Trophoblast cell (in vitro differentiated cells and primary cell): ENCODE measurements around the gene SUSD1.

ENCODE experiments used
- DNase-seq, 2 donors: peaks; one replicate each; pipeline ENCODE4 v3.0.0-alpha.2; 2016
- H2AFZ ChIP-seq: 2 replicates; pipeline ENCODE4 v1.6.1; 2013; ENCODE audit warnings: low read length, moderate library complexity, mild to moderate bottlenecking; ENCODE audit not compliant: insufficient read depth, poor library complexity
- H2AK5ac ChIP-seq: 2 replicates; pipeline ENCODE4 v1.6.1; 2013; ENCODE audit warnings: mild to moderate bottlenecking, low read length
- H2BK120ac ChIP-seq: 2 replicates; pipeline ENCODE4 v1.6.1; 2013; ENCODE audit warnings: low read length, mild to moderate bottlenecking, moderate library complexity; ENCODE audit not compliant: insufficient read depth, poor library complexity
- H2BK12ac ChIP-seq: 2 replicates; pipeline ENCODE4 v1.6.1; 2013; ENCODE audit warnings: mild to moderate bottlenecking, low read length, moderate library complexity
- H2BK5ac ChIP-seq: 2 replicates; pipeline ENCODE4 v1.6.1; 2013; ENCODE audit warnings: low read length, low read depth, moderate library complexity, mild to moderate bottlenecking; ENCODE audit not compliant: poor library complexity
- H3K14ac ChIP-seq: 2 replicates; pipeline ENCODE4 v1.6.1; 2013; ENCODE audit warnings: mild to moderate bottlenecking, low read length
- H3K18ac ChIP-seq: 2 replicates; pipeline ENCODE4 v1.6.1; 2013; ENCODE audit warnings: mild to moderate bottlenecking, low read length
- H3K23ac ChIP-seq: 2 replicates; pipeline ENCODE4 v1.6.1; 2013; ENCODE audit warnings: low read length
- H3K27ac ChIP-seq: 2 replicates; pipeline ENCODE4 v1.5.1; 2013; ENCODE audit warnings: low read depth, mild to moderate bottlenecking, inconsistent platforms, low read length, moderate library complexity
- H3K27me3 ChIP-seq: 2 replicates; pipeline ENCODE4 v1.6.1; 2013; ENCODE audit warnings: inconsistent platforms, mild to moderate bottlenecking, low read length, moderate library complexity; ENCODE audit not compliant: insufficient read depth
- H3K36me3 ChIP-seq, 2 experiments: 1 replicate in 1 of 2; 2 replicates in 1 of 2; pipeline ENCODE4 v1.6.1; 2013; ENCODE audit warnings: low read length in 2 of 2, mild to moderate bottlenecking in 2 of 2, moderate library complexity in 1 of 2; ENCODE audit not compliant: insufficient read depth in 2 of 2, control insufficient read depth in 1 of 2
- H3K4ac ChIP-seq: 2 replicates; pipeline ENCODE4 v1.6.1; 2013; ENCODE audit warnings: low read depth, mild to moderate bottlenecking, low read length, moderate library complexity
- H3K4me1 ChIP-seq, 2 experiments: 1 replicate in 1 of 2; 2 replicates in 1 of 2; pipeline ENCODE4 v1.6.1; 2013; ENCODE audit warnings: low read length in 2 of 2, mild to moderate bottlenecking in 2 of 2, moderate library complexity in 1 of 2; ENCODE audit not compliant: insufficient read depth in 2 of 2, control insufficient read depth in 1 of 2
- H3K4me2 ChIP-seq: 2 replicates; pipeline ENCODE4 v1.6.1; 2013; ENCODE audit warnings: inconsistent platforms, mild to moderate bottlenecking, low read length, moderate library complexity
- H3K4me3 ChIP-seq: 2 replicates; pipeline ENCODE4 v1.5.1; 2013; ENCODE audit warnings: mild to moderate bottlenecking, low read depth, low read length, inconsistent platforms
- H3K79me1 ChIP-seq: one replicate; pipeline ENCODE4 v1.6.1; 2013; ENCODE audit warnings: low read length
- H3K79me2 ChIP-seq: 2 replicates; pipeline ENCODE4 v1.6.1; 2013; ENCODE audit warnings: low read length, mild to moderate bottlenecking; ENCODE audit not compliant: control insufficient read depth, insufficient read depth, poor library complexity
- H3K9ac ChIP-seq: 2 replicates; pipeline ENCODE4 v1.6.1; 2013; ENCODE audit warnings: mild to moderate bottlenecking, low read length
- H3K9me3 ChIP-seq: 2 replicates; pipeline ENCODE4 v1.6.1; 2013; ENCODE audit warnings: low read depth, mild to moderate bottlenecking, control low read depth, inconsistent platforms, low read length; ENCODE audit not compliant: insufficient read depth
- H4K12ac ChIP-seq: 2 replicates; pipeline ENCODE4 v1.6.1; 2013; ENCODE audit warnings: low read depth, mild to moderate bottlenecking, low read length, moderate library complexity
- H4K8ac ChIP-seq: 2 replicates; pipeline ENCODE4 v1.6.1; 2013; ENCODE audit warnings: low read depth, mild to moderate bottlenecking, low read length, moderate library complexity
- H4K91ac ChIP-seq: one replicate; pipeline ENCODE4 v1.6.1; 2013; ENCODE audit warnings: low read depth, mild to moderate bottlenecking, low read length, moderate library complexity
- WGBS: extraction: QIAGEN DNeasy Blood & Tissue Kit; methylation state at CpG from one replicate; pipeline ENCODE4 v1.1.7; 2013; ENCODE audit warnings: missing lambda C conversion rate; ENCODE audit not compliant: insufficient read length, insufficient coverage; ENCODE audit errors: extremely low coverage; 5-methylcytosine and 5-hydroxymethylcytosine counted together

SUSD1 gene

DNA sequence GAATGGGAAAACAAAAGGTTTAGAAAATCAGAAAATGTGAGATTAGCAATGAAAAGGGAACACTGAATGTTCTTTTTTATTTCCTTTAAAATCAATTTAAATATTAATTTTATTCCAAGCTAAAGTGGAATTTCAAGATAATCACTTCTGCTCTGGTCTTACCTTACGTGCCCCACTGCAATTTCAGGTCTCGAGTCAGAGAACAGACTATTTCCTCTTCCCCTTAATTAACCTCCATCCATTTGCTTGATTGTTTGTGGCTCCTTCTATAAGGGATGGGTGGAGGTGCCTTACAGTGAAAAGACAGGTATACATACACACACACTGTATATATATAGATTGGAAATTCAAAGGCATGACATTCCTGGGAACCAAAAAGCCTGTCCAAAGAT lies 137.1 kb downstream of the SUSD1 start:
- no peak overlapping the region for H2AFZ ChIP-seq
- no peak for DNase-seq
- H3K18ac ChIP-seq, result no peak overlapping the region
- H3K79me2 ChIP-seq, result no peaks in the 10 kb centered on the region
- no peak overlapping the region for H4K12ac ChIP-seq
- no peak overlapping the region for H3K23ac ChIP-seq
- H2BK120ac ChIP-seq, result no peak overlapping the region
- no peak overlapping the region for H4K8ac ChIP-seq
- H3K9ac ChIP-seq, result no peak overlapping the region
- H3K4me1 ChIP-seq, result peaks cover 21 to 26% of the 10 kb centered on the region in 2 experiments
- H3K4ac ChIP-seq, result no peak overlapping the region
- H3K4me3 ChIP-seq, result no peak overlapping the region
- H3K36me3 ChIP-seq, result peaks cover 5% of the 10 kb centered on the region in 2 experiments
- H3K4me2 ChIP-seq, result no peak overlapping the region
- H2BK5ac ChIP-seq, result no peak overlapping the region
- no peaks in the 10 kb centered on the region for H3K9me3 ChIP-seq
- no CpG with 5 or more reads among the region's 2 CpGs for WGBS
- no peak overlapping the region for H4K91ac ChIP-seq
- peaks cover 15% of the 10 kb centered on the region for H3K79me1 ChIP-seq
- no peak overlapping the region for H3K14ac ChIP-seq
- no peak overlapping the region for H2BK12ac ChIP-seq
- H2AK5ac ChIP-seq, result no peak overlapping the region
- no peaks in the 10 kb centered on the region for H3K27me3 ChIP-seq
- H3K27ac ChIP-seq, result no peak overlapping the region

DNA sequence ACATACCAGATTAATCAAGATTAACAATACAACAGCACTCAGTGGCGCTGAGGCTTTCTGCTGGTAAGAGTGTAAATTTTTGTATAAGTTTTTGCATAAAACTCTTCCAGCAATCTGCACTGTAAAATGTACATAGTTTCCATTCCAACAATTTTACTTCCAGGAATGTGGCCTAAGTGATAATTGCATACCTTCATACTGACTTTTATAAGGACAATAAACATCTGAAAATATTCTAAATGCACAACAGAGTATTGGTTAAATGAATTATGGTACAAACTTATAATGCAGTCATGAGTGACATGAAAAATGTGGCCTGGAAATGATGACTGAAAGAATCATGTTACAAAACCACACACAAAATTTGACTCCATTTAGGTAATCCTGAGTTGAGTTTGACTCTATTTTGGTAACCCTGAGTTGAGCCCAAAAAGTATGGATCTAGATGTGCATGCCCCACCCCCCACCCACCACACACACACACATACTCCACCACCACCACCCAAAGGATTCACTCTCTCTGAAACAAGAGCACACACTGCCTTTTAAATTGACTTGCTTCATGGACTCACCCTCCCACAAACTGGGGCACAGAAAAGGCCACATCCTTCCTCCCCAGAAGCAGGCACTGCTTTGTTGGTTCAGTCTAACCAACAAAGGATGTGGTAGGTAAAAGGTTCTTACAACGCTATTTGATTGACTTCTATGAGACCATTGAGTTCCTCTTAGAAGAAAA lies 137.6 kb downstream of the SUSD1 start:
- DNase-seq, result peak in 1 of 2 donors; percentile 75

DNA sequence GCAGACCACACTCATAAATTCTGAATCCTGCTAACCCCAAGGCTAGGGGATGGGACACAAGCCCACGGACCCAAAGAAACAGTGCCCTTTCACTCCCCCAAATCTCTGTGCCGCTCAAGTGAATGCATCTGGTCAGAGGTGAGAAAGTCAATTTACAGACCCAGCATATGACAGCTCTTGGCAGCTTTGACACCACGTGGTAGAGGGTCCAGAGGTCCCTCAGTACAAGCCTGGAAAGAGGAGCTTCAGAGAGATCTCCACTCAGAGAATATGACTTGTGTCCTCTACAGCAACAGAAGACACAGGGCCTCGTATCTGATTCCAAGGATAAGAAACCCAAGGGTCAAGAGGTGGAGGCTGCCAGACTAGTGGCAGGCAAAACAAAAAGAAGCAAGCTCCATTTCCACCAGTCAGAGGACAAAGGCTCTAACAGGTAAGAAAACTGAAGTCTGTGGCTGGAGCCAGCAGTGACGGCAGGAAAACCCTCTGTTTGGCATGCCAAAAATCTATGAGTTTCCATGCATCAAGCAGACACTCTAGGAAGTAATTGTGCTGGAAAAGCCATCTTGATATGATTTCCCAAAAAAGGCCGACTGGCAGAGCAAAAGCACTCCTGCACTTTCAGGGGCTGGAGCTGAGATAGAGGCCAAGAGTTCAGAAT lies 139.8 kb downstream of the SUSD1 start:
- H3K4ac ChIP-seq, result no peak overlapping the region
- peak overlapping the region; percentile 63 for H2BK12ac ChIP-seq
- no peak overlapping the region for H3K4me2 ChIP-seq
- peak overlapping the region; percentile 28 for H2AK5ac ChIP-seq
- H3K14ac ChIP-seq, result peak overlapping the region; percentile 2
- no peaks in the 10 kb centered on the region for H3K9me3 ChIP-seq
- no peak overlapping the region for H3K23ac ChIP-seq
- DNase-seq, result peak; percentile 49 to 68
- H2BK5ac ChIP-seq, result no peak overlapping the region
- no peaks in the 10 kb centered on the region for H3K27me3 ChIP-seq
- H3K36me3 ChIP-seq, result peaks cover 5% of the 10 kb centered on the region in 2 experiments
- H4K91ac ChIP-seq, result peak overlapping the region; percentile 15
- peak overlapping the region; percentile 57 for H3K27ac ChIP-seq
- H4K8ac ChIP-seq, result no peak overlapping the region
- no peak overlapping the region for H3K4me3 ChIP-seq
- H4K12ac ChIP-seq, result no peak overlapping the region
- H3K79me1 ChIP-seq, result peaks cover 6% of the 10 kb centered on the region
- no peak overlapping the region for H2AFZ ChIP-seq
- WGBS, result no CpG with 5 or more reads among the region's 6 CpGs
- no peak overlapping the region for H3K9ac ChIP-seq
- H3K18ac ChIP-seq, result peak overlapping the region; percentile 63
- no peaks in the 10 kb centered on the region for H3K79me2 ChIP-seq
- H2BK120ac ChIP-seq, result peak overlapping the region; percentile 77
- peaks cover 12 to 14% of the 10 kb centered on the region in 2 experiments for H3K4me1 ChIP-seq

More for the DNA sequence above, 137.6 kb downstream of the SUSD1 start:
- Histone ChIP-seq H3K4me2 (no peak overlapping the region), H4K8ac (no peak overlapping the region), H4K12ac (no peak overlapping the region), H3K4me1 (peaks cover 21 to 26% of the 10 kb centered on the region in 2 experiments), H3K27me3 (no peaks in the 10 kb centered on the region), H2AK5ac (no peak overlapping the region), H3K36me3 (peaks cover 5% of the 10 kb centered on the region in 2 experiments), H3K79me1 (peaks cover 12% of the 10 kb centered on the region), H3K9ac (no peak overlapping the region), H3K79me2 (no peaks in the 10 kb centered on the region), H2BK12ac (no peak overlapping the region), H2BK120ac (no peak overlapping the region), H4K91ac (no peak overlapping the region), H2AFZ (no peak overlapping the region), H2BK5ac (no peak overlapping the region), H3K27ac (no peak overlapping the region), H3K9me3 (no peaks in the 10 kb centered on the region), H3K14ac (no peak overlapping the region), H3K4ac (no peak overlapping the region), H3K23ac (no peak overlapping the region), H3K18ac (peak overlapping the region; percentile 32), H3K4me3 (no peak overlapping the region)
- no CpG with 5 or more reads among the region's 2 CpGs for WGBS

DNA sequence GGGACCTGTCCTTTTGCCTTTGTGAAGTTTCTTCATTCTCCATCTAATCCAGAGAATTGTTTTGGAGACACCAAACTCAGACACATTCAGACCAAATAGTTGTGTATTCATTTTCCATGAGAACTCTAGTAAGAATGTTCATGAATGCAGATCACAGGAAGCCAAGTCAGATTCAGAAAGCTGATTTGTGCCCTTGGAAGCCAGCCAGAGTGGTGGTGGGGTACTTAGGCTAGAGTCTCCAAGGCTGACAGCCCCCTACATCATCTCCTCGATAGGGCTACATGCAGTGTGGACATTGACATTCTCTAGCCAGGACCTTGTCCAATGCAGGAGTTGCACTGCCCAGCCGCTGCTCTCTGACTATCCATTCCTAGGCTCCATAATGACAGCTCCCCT lies 140.9 kb downstream of the SUSD1 start:
- Histone ChIP-seq H3K14ac (no peak overlapping the region), H3K79me1 (peaks cover 6% of the 10 kb centered on the region), H3K9ac (no peak overlapping the region), H3K18ac (peak overlapping the region; percentile 6), H3K4me3 (no peak overlapping the region), H3K4ac (no peak overlapping the region), H3K36me3 (peaks cover 0 to 2% of the 10 kb centered on the region in 2 experiments), H3K9me3 (no peaks in the 10 kb centered on the region), H2AK5ac (no peak overlapping the region), H4K91ac (no peak overlapping the region), H3K4me1 (peaks cover 12 to 14% of the 10 kb centered on the region in 2 experiments), H4K8ac (no peak overlapping the region), H3K27me3 (no peaks in the 10 kb centered on the region), H2BK120ac (no peak overlapping the region), H3K23ac (no peak overlapping the region), H2AFZ (no peak overlapping the region), H3K27ac (no peak overlapping the region), H3K79me2 (no peaks in the 10 kb centered on the region), H3K4me2 (no peak overlapping the region), H2BK5ac (no peak overlapping the region), H4K12ac (no peak overlapping the region), H2BK12ac (no peak overlapping the region)
- WGBS, result no CpG with 5 or more reads among the region's 2 CpGs
- no peak for DNase-seq
